ENCODE data around the gene FMO1.

DNA sequence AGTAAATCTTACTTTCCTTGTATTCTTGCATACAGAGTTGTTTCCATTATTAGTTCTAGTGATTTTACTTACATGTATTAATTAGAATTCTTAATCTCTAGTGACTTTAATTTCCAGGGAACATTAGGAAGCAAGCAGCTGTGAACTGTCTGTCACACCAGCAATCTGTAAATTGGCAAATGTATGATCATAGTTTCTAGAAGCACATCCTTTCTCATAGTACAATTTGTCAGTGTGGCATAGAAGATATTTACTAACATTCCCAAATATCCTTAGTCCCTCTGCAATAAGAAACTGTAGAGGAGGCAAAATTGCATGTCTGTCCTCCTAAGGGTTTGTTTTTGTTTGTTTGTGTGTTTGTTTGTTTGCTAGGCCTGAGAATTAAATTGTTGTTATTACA lies 17.0 kb upstream of the FMO1 start:
- no peak for TF ChIP-seq POLR2AphosphoS5 (IDR thresholded peaks at IDR 0.05; ENCODE audit: low read depth, low read length)
- no peak for TF ChIP-seq POLR2A (IDR thresholded peaks at IDR 0.05; ENCODE audit: low read depth, low read length)
- no peak for TF ChIP-seq TAF1 (IDR thresholded peaks at IDR 0.05; ENCODE audit: borderline replicate concordance, low read depth, low read length)
